GM18507 (cell line): ENCODE results near the gene SPATA31D3.
"Not testable (repeated sequence)": the region's sequence is repeated elsewhere in the genome, so short reads cannot be mapped to it uniquely, and the experiment has no call there.

ENCODE experiments used
- DNase-seq: peaks from one replicate; pipeline ENCODE4 v3.0.0; 2011; ENCODE audit warnings: low read depth; ENCODE audit not compliant: insufficient read length; ENCODE audit errors: extremely low spot score
- FAIRE-seq: peaks from 2 replicates; lab custom pipeline; 2011; peaks lifted over from hg19 to GRCh38; lab: Jason Lieb, UNC

Gene SPATA31D3

GRCh38 chr9:81943393-81943792 lies at the start of gene SPATA31D3:
SPATA31D3 (plus strand) TSS chr9:81943500; CDS start chr9:81943586, 86 bp downstream.
- not testable (repeated sequence) for FAIRE-seq, DNase-seq

DNA sequence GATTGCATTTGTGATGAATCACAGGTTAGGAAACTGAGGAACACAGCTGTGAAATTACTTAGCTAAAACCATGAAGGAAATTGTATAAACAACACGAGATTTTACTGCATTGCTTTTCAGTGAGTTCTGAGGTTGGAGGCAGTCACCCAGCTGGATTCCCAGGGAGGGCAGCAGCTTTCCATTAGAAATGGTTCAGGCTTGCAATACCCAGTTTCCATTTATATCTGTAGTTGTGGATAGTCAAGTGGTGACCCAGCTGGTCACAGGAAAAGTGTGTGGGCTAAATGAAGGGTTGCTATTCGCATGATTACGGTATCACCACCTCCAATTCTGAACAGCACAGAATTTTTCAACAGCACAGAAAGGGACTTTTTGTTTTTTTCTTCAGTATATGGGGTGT lies 49.4 kb upstream of the SPATA31D3 start:
- FAIRE-seq, result no peak
- no peak for DNase-seq

DNA sequence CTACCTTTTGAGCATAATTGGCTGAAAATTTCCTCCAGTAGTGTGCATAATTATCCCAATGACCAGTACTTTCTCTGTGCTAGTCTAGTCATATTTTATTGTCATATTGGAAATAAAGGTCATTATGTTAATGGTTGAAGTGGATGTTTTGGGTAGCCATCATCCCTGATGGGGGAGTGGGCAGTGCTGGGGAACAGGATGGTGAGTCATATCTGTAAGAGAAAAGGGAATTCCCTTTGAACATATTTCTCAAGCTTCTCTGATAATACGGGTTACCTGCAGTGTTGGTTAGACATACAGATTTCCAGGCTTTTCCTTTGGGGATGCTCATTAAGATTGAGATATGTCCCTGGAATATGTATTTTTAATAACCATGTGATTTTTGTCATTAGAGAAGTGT lies 48.4 kb upstream of the SPATA31D3 start:
- FAIRE-seq, result no peak
- no peak for DNase-seq

DNA sequence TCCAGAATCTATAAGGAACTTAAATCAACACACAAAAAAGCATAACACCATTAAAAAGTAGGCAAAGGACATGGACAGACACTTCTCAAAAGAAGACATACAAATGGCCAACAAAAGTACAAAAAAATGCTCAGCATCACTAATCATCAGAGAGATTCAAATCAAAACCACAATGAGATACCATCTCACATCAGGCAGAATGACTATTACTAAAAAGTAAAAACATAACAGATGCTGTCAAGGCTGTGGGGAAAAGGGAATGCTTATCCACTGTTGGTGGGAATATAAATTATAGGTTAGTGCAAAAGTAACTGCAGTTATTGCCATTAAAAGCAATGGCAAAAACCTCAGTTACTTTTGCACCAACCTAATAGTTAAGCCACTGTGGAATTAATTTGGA lies 47.2 kb upstream of the SPATA31D3 start:
- FAIRE-seq (no peak), DNase-seq (no peak)

- FAIRE-seq (no peak), DNase-seq (no peak)
Observed at GRCh38 chr9:81898851-81899250, 44.4 kb upstream of the SPATA31D3 start.

- DNase-seq (no peak), FAIRE-seq (no peak)
Observed at GRCh38 chr9:81902196-81902595, 41.1 kb upstream of the SPATA31D3 start.

GRCh38 chr9:81902626-81903025 lies 40.7 kb upstream of the SPATA31D3 start:
- FAIRE-seq (no peak), DNase-seq (no peak)

DNA sequence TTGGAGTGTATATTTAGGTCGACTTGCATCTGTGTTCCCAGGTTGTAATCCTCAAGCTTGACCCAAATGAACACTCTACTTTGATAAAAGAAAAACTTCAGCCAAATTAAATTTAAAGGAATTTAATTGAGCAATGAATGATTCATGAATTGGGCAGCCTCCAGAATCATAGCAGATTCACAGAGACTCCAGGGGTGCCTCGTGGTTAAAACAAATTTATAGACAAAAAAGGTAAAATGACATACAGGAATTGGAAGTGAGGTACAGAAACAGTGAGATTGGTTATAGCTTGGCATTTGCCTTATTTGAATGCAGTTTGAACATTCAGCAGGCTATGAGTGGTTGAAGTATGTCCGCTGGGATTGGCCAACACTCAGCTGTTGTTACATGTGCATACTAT lies 36.6 kb upstream of the SPATA31D3 start:
- no peak for FAIRE-seq
- no peak for DNase-seq

DNA sequence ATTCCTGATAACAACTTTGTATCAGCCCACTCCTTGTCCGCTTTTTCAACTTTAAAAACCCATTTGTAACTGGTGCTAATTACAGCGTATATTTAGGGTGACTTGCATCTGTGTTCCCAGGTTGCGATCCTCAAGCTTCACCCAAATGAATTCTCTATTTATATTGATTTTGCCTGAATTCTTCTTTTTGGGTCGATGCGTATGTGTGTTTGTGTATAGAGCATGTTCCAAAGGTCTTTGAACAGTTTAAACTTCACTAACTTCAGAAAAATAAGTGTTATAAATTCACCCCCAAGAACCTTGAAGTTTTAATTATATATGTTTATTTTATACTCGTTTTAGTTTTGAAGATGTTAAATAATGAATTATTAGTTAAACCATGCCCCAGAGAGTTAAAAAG lies 31.2 kb upstream of the SPATA31D3 start:
- DNase-seq (no peak), FAIRE-seq (no peak)

DNA sequence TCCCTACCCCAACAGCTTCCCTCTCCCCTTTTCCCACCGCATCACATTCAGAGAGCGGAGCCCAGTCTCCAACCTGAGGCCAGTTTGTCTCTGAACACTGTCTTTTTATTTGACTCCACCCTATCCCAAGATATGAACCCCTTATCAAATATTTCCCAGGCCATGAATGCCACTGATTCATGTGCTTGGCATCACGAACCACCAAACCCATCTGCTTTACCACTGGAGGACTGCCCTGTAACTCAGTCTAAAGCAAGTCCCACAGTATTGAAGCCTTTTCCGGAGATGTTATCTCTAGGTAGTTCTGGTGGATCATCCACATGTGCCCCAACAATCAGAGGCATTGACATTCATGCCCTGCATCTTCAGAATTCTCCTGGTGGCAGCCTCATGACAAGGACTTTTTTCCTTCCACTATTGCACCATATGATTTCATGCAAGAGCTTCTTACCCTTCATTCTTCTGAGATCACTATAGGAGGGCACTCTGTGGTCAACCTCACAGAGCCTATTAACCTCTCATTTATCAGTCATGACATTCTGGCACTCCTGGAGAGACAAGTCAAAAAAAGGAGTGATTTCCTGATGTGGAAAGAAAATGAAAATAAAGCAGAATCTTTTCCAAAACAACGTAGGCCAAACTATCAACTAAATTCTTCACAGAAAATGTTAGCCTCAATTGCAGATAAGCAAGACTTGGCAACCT lies 27.3 kb upstream of the SPATA31D3 start:
- FAIRE-seq, result no peak
- no peak for DNase-seq

DNA sequence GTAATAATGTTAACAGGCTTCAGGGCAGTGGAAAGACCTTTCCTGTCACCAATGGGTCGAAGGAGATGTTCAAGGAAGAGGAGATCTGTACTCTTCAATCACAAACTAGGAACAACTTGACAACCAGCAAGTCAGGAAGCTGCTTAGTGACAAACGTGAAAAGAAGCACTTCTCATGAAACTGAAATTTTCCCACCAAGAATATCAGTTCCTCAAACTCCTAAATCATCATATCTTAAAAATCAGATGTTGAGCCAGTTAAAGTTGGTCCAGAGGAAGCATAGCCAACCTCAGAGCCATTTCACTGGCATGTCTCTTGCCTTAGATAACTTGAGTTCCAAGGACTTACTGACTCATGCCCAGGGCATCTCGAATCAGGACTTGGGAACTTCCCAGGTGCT lies 24.8 kb upstream of the SPATA31D3 start:
- DNase-seq, FAIRE-seq: not testable (repeated sequence)

DNA sequence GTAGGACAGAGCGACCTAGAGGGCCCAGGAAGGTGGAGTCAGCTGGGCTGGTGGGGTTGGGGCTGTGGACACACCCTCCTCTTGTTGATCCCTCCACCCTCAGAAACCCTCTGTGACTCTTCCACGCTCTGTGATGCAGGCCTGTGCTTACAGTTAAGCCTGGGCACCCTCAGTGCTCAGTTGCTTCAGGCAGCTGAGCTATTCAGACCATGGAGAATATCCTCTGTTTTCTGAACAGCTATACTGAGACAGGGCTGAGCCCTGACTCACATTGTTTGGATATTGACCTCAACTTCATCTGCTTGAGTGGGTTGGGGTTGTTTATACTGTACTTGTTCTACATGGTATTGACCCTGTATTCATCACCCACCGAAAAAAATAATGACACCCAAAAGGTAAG lies 15.0 kb upstream of the SPATA31D3 start, which contains the start of gene SPATA31D4:
Gene SPATA31D4, plus strand, starts transcription at position 124 of the 400 bp plus-strand sequence. Its CDS starts 86 bp downstream, at position 210.
- DNase-seq, FAIRE-seq: not testable (repeated sequence)

GRCh38 chr9:81930147-81930546 lies 13.2 kb upstream of the SPATA31D3 start:
- FAIRE-seq, DNase-seq: not testable (repeated sequence)

DNA sequence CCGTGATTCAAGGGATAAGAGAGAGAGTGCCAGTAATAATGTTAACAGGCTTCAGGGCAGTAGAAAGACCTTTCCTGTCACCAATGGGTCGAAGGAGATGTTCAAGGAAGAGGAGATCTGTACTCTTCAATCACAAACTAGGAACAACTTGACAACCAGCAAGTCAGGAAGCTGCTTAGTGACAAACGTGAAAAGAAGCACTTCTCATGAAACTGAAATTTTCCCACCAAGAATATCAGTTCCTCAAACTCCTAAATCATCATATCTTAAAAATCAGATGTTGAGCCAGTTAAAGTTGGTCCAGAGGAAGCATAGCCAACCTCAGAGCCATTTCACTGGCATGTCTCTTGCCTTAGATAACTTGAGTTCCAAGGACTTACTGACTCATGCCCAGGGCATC lies 9.8 kb upstream of the SPATA31D3 start:
- DNase-seq, FAIRE-seq: not testable (repeated sequence)

DNA sequence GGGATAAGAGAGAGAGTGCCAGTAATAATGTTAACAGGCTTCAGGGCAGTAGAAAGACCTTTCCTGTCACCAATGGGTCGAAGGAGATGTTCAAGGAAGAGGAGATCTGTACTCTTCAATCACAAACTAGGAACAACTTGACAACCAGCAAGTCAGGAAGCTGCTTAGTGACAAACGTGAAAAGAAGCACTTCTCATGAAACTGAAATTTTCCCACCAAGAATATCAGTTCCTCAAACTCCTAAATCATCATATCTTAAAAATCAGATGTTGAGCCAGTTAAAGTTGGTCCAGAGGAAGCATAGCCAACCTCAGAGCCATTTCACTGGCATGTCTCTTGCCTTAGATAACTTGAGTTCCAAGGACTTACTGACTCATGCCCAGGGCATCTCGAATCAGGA lies 5.3 kb downstream of the SPATA31D3 start:
- not testable (repeated sequence) for FAIRE-seq, DNase-seq

- FAIRE-seq, result no peak
- DNase-seq, result no peak
Observed at GRCh38 chr9:81953096-81953495, 9.8 kb downstream of the SPATA31D3 start.

- FAIRE-seq (no peak), DNase-seq (no peak)
Observed at GRCh38 chr9:81955625-81956024, 12.3 kb downstream of the SPATA31D3 start.

GRCh38 chr9:81964218-81965171 lies 21.2 kb downstream of the SPATA31D3 start:
- DNase-seq (no peak), FAIRE-seq (no peak)

GRCh38 chr9:81968026-81968425 lies 24.7 kb downstream of the SPATA31D3 start:
- FAIRE-seq, result no peak
- no peak for DNase-seq

DNA sequence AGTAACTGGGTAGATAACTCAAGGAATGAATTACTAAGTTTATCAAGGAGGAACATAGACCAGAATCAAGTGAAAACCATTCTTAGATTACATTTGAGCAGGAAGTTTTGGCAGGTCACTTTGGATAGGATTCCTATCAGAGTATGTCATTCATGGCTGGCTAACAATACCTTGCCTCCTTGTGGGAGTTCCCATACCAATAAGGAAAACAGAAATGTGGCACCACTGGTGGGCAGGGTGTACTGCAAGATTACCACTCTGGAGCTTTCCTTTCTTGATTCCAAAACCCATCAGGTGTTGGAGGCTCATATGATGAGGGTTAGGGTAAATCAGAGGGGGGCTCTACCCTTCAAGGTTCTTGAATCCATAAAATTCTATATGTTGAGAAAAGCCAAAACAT lies 26.7 kb downstream of the SPATA31D3 start:
- no peak for FAIRE-seq
- no peak for DNase-seq
